HG02970 (cell line): ENCODE measurements around the gene ATP6V1G3.
"Not testable (repeated sequence)": the region's sequence is repeated elsewhere in the genome, so short reads cannot be mapped to it uniquely, and the experiment has no call there.

Experiments used
- ATAC-seq: cut with Tn5 transposase; IDR thresholded peaks from one replicate; pipeline ENCODE4 v1.9.1; 2021; ENCODE audit warnings: mild to moderate bottlenecking, moderate library complexity, moderate number of reproducible peaks; ENCODE audit not compliant: unreplicated experiment, low FRiP score

Gene ATP6V1G3

GRCh38 chr1:198540580-198540979, at the start of gene ATP6V1G3:
TSS of gene ATP6V1G3 (minus strand) at chr1:198540680. CDS start at chr1:198540650, 30 bp downstream.
- no peak for ATAC-seq

- ATAC-seq: no peak
Measured at GRCh38 chr1:198588845-198589244, 48.4 kb upstream of the ATP6V1G3 start.

- ATAC-seq: no peak
Measured at GRCh38 chr1:198584163-198584562, 43.7 kb upstream of the ATP6V1G3 start.

- not testable (repeated sequence) for ATAC-seq
Measured at GRCh38 chr1:198583209-198583802, 42.8 kb upstream of the ATP6V1G3 start.

- no peak for ATAC-seq
Measured at GRCh38 chr1:198577444-198577843, 37.0 kb upstream of the ATP6V1G3 start.

- ATAC-seq: no peak
Measured at GRCh38 chr1:198575798-198576641, 35.5 kb upstream of the ATP6V1G3 start.

- no peak for ATAC-seq
Measured at GRCh38 chr1:198575292-198575691, 34.8 kb upstream of the ATP6V1G3 start.

GRCh38 chr1:198574325-198574724, 33.8 kb upstream of the ATP6V1G3 start:
- ATAC-seq: no peak

GRCh38 chr1:198564716-198565115, 24.2 kb upstream of the ATP6V1G3 start:
- ATAC-seq: no peak

GRCh38 chr1:198564157-198564556, 23.7 kb upstream of the ATP6V1G3 start:
- ATAC-seq: no peak

GRCh38 chr1:198563583-198563982, 23.1 kb upstream of the ATP6V1G3 start:
- ATAC-seq: no peak

GRCh38 chr1:198560161-198560560, 19.7 kb upstream of the ATP6V1G3 start:
- no peak for ATAC-seq

GRCh38 chr1:198559362-198559761, 18.9 kb upstream of the ATP6V1G3 start:
- no peak for ATAC-seq

- no peak for ATAC-seq
Measured at GRCh38 chr1:198558402-198558801, 17.9 kb upstream of the ATP6V1G3 start.

- no peak for ATAC-seq
Measured at GRCh38 chr1:198556971-198557370, 16.5 kb upstream of the ATP6V1G3 start.

GRCh38 chr1:198552668-198553416, 12.4 kb upstream of the ATP6V1G3 start:
- ATAC-seq: no peak

GRCh38 chr1:198550941-198551524, 10.6 kb upstream of the ATP6V1G3 start:
- no peak for ATAC-seq

- no peak for ATAC-seq
Measured at GRCh38 chr1:198549866-198550265, 9.4 kb upstream of the ATP6V1G3 start.

- ATAC-seq: no peak
Measured at GRCh38 chr1:198548890-198549289, 8.4 kb upstream of the ATP6V1G3 start.

GRCh38 chr1:198545156-198545555, 4.7 kb upstream of the ATP6V1G3 start:
- no peak for ATAC-seq

GRCh38 chr1:198544265-198544664, 3.8 kb upstream of the ATP6V1G3 start:
- no peak for ATAC-seq
